HS-27A (cell line): Measurements from ENCODE around the gene SSBP2.

Experiments
- DNase-seq: peaks from one replicate; pipeline ENCODE4 v3.0.0-alpha.2; 2012; ENCODE audit warnings: low read depth, missing footprints

Gene SSBP2

DNA sequence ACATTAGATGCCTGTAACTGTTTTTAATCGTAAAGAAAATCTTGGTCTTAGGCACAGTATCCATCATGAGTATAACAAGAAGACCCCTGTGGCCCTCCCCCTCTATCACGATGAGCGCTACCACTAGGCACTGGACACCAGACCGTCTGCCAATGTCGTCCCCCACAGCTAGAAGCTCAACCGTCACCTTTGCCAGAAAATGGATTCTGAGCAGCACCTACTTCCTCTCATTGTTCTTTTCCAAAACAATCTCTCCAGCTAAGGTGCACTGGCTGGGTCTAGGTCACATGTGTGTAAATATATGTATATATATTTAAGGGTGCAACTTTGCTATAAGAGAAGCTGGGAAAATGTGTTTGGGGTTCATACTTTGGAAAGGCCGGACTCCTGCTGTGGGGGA lies 15.7 kb upstream of the SSBP2 start:
- DNase-seq, result no peak

- no peak for DNase-seq
These were observed 12.5 kb upstream of the SSBP2 start for GRCh38 chr5:81763294-81763928.

DNA sequence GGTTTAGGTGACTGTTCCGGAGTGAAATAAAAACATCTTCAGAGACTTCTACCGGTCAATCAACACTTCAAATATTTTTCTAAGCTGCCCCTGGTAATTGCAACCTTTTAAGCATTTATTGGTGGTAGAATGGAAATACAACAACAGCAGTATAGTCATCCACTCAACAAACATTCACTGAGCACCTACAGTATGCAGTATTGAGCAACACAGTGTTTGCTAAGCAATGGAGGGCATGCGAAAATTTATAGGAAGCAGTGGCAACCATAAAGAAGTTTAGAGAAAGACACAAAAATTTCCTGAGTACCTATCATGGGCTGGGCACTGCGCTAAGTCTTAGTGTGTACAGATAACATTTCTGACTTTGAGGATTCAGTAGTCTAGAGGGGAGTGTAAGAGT lies 12.0 kb upstream of the SSBP2 start:
- no peak for DNase-seq

- no peak for DNase-seq
These were observed 11.5 kb upstream of the SSBP2 start for GRCh38 chr5:81762401-81762800.

DNA sequence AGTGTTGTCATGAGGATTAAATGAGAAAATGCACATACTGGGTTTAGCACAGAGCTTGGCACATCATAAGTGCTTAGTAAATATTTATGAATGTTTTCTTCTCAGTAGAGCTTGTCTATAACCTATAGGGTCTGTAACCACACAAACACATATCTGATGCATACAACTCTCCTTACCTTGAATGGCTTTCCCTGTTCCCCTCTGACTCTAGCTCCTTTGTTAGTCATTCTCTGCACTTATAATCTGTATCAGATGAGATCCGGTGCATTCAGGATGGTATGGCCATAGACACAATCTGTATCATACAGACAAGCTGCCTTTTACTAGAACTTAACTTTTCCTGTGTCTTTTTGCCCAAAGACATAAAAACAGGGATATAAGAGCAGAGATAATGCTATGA lies 11.1 kb upstream of the SSBP2 start:
- no peak for DNase-seq

GRCh38 chr5:81761270-81761669 lies 10.4 kb upstream of the SSBP2 start:
- no peak for DNase-seq

DNA sequence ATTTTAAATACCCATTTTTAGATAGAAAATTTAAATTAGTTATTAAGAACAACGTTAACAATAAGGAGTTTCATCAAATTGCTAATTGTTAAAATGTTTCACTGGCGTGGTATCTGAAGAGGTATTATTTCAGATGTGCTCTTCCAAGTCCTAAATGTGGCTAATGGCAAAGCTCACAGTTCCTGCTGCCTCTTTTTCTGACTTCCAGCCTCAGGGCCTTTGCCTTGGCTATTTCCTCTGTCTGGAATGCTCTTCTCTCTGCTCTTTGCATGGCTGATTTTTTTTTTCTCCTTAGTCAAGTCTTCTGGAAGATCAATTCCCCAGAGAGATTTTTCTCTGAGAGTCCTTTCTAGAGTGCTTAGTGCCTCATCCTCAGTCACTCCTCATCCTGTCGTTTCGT lies 9.6 kb upstream of the SSBP2 start:
- no peak for DNase-seq

GRCh38 chr5:81759632-81760005 lies 8.7 kb upstream of the SSBP2 start:
- no peak for DNase-seq

DNA sequence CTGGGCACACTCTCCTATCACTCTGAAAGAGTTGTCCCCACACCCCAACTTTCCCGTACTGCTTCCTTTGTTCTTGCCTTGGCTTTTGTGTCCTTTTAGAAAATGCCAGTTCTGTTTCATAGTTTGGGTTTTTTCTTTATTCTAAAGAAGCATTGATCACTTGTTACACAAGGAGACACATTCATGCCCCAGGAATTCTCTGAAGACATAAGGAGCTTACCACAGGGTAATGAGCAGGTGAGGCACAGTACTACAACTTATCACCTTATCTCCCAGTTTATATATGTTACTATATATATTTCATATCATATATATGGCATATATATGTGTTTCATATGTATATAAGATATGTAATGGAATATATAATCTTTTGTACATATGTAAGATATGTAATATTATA lies 6.5 kb upstream of the SSBP2 start:
- no peak for DNase-seq

GRCh38 chr5:81756016-81756415 lies 5.1 kb upstream of the SSBP2 start:
- no peak for DNase-seq

DNA sequence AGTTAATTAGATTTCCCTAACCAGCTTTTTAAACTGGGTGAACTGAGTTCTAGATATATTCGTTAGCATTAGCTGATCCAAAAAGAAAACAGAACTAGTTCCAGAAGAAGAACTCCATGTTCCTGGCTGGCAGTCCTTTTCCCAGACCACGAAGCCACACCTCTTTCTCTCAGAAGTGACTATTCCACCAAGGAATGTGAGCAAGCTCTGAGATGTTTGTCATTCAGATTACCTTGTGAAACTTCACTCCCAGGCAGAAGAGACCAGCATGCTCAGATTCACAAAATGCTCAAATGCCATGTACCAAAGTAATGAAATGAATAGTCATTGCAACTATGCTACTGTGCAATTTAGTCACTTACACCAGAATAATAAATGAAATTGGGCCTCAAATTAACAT lies 4.4 kb upstream of the SSBP2 start:
- DNase-seq, result peak; percentile 50

DNA sequence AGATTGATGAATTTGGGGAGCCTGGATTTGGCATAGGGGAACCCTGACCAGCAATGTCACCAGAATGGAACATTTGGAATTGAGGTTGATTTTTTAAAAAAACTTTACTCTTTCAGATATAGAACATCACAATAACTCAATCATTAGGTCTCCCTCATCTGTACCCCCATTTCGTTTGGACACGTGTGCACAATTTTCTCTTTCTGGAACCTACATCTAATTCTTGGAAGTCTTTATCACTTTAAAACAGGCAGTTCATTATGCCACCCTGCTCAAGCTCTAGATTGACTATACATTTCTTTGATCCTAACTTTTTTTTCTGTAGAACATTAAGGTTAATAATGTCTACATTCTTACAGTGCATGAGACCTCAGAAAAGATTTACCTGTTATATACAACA lies 3.7 kb upstream of the SSBP2 start:
- no peak for DNase-seq

- no peak for DNase-seq
These were observed 2.5 kb upstream of the SSBP2 start for GRCh38 chr5:81753429-81753828.

GRCh38 chr5:81752644-81752963 lies 1.7 kb upstream of the SSBP2 start:
- DNase-seq, result no peak

DNA sequence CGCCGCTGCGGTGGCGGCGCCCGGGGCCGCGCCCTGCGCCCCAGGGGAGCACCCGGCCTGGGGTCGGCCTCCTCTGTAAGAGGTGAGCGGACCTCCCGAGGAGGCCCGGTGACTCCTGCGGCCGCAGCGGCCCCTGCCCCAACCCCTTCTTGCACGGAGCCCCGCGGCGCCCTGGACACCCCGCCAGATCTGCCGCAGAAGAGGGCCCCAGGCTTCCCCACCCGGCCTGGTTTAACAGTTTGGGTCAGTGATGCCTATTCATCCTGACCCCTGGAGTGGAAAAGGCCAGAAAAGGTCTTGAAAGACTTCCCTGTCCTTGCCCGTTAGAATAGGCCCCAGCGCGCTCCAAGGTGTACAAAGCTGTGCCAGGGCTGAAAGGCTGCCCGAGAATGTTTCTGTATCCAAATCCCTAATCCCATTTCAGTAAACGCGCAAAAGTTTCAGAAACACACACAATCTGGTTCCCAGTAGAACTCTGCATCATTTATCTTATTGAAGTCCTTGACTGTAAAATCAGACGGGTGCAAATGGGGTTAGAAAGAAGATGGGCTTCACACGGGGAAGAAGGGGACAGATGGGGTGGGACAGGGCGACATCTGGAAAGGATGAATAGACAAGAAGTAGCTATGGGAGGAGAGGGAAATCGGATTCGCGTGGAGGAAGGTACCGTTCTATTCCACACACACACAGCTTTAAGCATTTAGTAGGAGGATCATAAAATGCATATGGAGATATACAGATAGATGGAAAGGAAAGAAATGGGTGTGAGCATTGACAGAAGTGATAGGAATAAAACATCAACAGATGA lies 1.1 kb upstream of the SSBP2 start:
- DNase-seq, result no peak

DNA sequence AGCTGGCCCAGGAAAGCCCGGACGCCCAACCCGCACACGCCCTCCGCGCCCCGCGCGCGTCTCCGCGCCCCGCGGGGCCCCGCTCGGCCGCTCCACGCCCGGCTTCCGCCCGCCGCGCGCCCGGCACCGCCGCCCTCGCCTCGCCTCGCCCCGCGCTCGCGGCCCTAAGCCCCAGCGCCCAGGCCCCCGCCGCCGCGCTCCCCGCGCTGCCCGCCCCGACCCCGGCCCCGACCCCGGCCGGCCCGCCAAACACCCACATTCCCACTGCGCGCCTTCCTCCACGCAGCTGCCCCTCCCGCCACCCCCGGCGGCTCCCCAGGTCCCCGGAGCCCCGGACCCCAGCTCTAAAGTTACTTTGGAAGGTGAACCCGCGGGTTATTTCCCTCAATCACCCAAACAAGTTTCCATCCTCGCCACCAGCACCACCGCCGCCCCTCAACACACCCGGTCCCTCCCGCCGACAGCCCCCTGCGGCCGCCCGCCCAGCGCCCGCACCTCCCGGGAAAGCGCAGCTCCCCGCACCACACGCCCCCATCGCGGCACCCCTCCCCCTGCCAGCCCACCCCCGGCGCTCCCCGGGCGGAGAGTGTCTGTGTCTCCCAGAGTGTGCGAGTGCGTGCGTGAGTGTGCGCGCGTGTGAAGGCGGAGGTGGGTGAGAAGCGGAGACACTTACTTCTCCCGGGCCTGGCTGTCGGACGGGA lies 439 bp downstream of the SSBP2 start:
- DNase-seq, result no peak

- no peak for DNase-seq
These were observed 1.2 kb downstream of the SSBP2 start for GRCh38 chr5:81749561-81750307.

DNA sequence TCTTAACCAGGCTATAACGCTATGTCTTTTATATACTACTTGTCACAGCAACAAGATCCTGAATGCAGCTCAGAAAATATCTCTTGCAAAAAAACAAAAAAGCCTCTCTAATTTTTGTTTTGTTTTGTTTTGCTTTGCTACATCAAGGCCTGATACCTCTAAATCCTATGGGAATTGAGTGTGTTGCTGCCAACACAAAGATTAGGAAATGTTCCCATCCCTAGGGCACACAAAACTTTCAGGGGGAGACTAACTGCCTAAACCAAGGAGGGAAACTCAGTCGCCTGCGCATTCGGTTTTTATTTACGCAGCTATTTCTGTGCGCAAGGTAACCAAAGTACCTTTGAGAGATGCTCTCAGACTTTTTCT lies 1.7 kb downstream of the SSBP2 start:
- DNase-seq, result no peak

GRCh38 chr5:81748556-81748955 lies 2.3 kb downstream of the SSBP2 start:
- DNase-seq, result no peak

DNA sequence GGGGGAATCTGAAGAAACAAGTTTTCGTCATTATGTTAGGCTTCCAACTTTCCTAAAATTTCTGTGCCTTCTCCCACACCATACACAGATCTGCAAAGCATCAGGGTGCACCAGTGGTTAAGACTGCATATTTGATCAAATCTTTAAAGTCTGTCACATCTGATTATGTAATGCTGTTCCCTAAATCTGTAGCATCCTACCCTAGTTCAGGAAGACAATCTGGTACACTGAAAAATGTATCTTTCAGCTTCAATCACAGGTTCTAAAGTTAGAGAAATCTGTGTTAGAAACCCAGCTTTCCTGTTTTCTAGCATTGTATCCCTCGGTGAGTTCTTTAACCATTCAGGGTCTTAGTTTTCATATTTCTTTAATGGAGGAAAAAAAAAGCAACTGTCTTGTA lies 3.9 kb downstream of the SSBP2 start:
- no peak for DNase-seq

- no peak for DNase-seq
These were observed 10.1 kb downstream of the SSBP2 start for GRCh38 chr5:81740758-81741157.

DNA sequence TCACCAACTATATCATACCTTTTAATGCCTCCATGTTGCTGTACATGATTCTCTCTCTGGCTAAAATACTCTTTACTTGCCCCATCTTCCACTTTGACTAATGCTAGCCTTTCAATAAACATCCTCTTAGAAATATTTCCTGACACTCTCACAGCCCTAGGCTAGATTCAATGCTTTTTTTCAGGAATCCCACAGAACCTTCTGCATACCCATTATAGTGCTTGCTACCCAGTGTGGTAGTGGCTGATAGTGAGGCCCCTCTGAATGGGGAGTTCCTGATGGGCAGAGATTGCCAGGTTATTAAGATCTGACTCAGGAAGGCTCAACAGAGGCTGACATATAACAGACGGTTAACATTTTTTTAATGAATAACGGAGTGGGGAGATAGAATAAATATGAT lies 11.6 kb downstream of the SSBP2 start:
- DNase-seq, result no peak

DNA sequence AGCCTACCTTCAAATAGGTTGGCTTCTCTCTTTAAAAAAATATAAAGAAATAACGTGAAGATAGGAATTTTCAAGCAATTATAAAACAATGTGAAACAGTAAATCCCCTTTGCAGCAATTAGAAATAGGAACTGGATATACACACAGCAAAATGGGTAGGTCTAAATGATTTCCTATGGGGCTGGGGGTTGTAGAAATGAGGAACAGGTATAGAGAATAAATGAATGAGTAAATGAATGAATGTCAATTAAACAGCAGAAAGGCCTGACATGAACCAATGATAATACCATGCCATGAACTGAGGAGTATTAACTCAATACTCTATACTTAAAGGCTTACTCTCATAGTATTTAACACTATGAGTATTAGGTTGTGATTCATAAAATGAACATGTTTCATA lies 21.6 kb downstream of the SSBP2 start:
- no peak for DNase-seq
